CD1c-positive myeloid dendritic cell (primary cell): Measurements from ENCODE around the gene ATF7IP2.
A peak's percentile ranks its signal among the peaks of the same experiment; 100 is the strongest.
"Not testable (repeated sequence)": the region's sequence is repeated elsewhere in the genome, so short reads cannot be mapped to it uniquely, and the experiment has no call there.

ENCODE experiments used
- DNase-seq: peaks from one replicate; pipeline ENCODE4 v3.0.0-alpha.2; 2016; ENCODE audit errors: extremely low spot score

ATF7IP2 gene

GRCh38 chr16:10376229-10376628 lies 9.6 kb upstream of the ATF7IP2 start:
- no peak for DNase-seq

- DNase-seq, result peak; percentile 5
These were observed 2.2 kb upstream of the ATF7IP2 start for GRCh38 chr16:10383626-10384025.

- DNase-seq, result peak; percentile 2
These were observed 748 bp downstream of the ATF7IP2 start for GRCh38 chr16:10386517-10387100.

- no peak for DNase-seq
These were observed 1.3 kb downstream of the ATF7IP2 start for GRCh38 chr16:10387188-10387617.

GRCh38 chr16:10388988-10389387 lies 3.1 kb downstream of the ATF7IP2 start:
- no peak for DNase-seq

- DNase-seq, result no peak
These were observed 4.5 kb downstream of the ATF7IP2 start for GRCh38 chr16:10390330-10390729.

- DNase-seq, result no peak
These were observed 5.0 kb downstream of the ATF7IP2 start for GRCh38 chr16:10390867-10391266.

GRCh38 chr16:10391339-10391738 lies 5.5 kb downstream of the ATF7IP2 start:
- no peak for DNase-seq

GRCh38 chr16:10402975-10403374 lies 17.1 kb downstream of the ATF7IP2 start:
- DNase-seq, result no peak

GRCh38 chr16:10405386-10405939 lies 19.6 kb downstream of the ATF7IP2 start:
- DNase-seq, result no peak

- DNase-seq, result no peak
These were observed 23.0 kb downstream of the ATF7IP2 start for GRCh38 chr16:10408824-10409381.

GRCh38 chr16:10409713-10410112 lies 23.9 kb downstream of the ATF7IP2 start:
- not testable (repeated sequence) for DNase-seq

GRCh38 chr16:10410469-10410868 lies 24.6 kb downstream of the ATF7IP2 start:
- no peak for DNase-seq

- no peak for DNase-seq
These were observed 27.2 kb downstream of the ATF7IP2 start for GRCh38 chr16:10412935-10413601.

- DNase-seq, result not testable (repeated sequence)
These were observed 32.3 kb downstream of the ATF7IP2 start for GRCh38 chr16:10418204-10418603.

GRCh38 chr16:10419701-10420100 lies 33.8 kb downstream of the ATF7IP2 start:
- no peak for DNase-seq

GRCh38 chr16:10421596-10421995 lies 35.7 kb downstream of the ATF7IP2 start:
- DNase-seq, result no peak

- no peak for DNase-seq
These were observed 42.7 kb downstream of the ATF7IP2 start for GRCh38 chr16:10428433-10429168.

GRCh38 chr16:10429299-10429969 lies 43.6 kb downstream of the ATF7IP2 start:
- not testable (repeated sequence) for DNase-seq

GRCh38 chr16:10441726-10442125 lies 55.9 kb downstream of the ATF7IP2 start:
- no peak for DNase-seq

- no peak for DNase-seq
These were observed 61.4 kb downstream of the ATF7IP2 start for GRCh38 chr16:10447289-10447688.
